HG02623 (cell line): ENCODE measurements around the gene IFT27.

ENCODE experiments used
- ATAC-seq: cut with Tn5 transposase; IDR thresholded peaks from one replicate; pipeline ENCODE4 v1.9.1; 2021; ENCODE audit warnings: moderate library complexity; ENCODE audit not compliant: unreplicated experiment

The IFT27 gene

DNA sequence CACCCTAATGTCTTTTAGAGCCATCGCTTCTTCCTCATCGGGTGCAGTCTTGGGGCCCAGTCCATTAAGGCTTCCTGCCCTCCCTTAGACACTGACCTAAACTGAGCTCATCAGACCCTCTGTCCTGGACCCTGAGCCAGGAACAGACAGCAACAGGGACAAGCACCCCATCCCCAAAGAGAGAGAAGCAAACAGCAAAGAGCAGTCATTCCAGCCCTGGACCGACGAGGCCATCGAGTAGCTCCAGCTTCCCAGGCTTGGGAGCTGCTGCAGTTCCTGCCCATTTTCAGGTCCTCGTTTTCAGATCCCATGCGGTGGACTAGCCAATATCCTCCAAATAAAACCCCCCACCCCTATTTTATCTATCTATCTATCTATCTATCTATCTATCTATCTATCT lies 46.6 kb downstream of the IFT27 start:
- no peak for ATAC-seq

DNA sequence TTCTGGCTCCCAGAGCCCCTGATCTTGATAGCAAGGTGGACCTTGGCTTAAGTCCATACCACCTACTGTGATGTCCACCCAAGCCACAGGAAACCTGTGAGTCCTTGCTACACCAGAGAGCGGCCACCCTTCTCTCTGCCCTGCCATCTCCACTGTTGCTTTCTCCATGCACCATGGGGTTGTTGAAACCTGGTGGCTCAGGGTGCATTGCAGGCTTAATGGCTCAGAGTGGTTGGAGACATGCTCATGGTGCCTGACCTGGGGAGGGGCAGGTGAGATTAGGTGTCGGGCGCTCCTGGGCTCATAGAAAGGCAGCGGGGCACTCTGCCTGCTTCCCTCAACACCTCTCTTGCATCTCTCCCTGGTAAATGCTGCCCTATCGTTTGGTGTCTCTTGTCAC lies 47.4 kb downstream of the IFT27 start:
- no peak for ATAC-seq

DNA sequence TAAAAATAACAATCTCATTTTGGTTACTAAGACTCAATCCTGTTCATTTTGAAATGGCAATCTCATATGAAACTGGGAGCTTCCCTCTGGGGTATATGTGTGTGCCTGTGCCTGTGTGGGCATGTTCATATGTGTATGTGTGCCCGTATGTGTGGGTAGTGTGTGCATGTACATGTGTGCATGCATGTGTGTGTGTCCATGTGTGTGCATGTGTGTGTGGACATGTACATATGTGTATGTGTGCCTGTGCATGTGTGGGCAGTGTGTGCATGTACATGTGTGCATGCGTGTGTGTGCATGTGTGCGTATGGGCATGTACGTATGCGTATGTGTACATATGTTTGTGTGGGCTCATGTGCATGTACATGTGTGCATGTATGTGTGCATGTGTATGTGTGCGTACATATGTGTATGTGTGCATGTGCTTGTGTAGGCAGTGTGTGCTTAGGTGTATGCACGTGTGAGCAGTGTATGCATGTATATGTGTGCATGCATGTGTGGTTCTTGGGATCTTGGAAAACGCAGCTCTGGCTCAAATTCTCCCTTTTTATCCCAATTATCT lies 47.9 kb downstream of the IFT27 start:
- ATAC-seq: no peak

DNA sequence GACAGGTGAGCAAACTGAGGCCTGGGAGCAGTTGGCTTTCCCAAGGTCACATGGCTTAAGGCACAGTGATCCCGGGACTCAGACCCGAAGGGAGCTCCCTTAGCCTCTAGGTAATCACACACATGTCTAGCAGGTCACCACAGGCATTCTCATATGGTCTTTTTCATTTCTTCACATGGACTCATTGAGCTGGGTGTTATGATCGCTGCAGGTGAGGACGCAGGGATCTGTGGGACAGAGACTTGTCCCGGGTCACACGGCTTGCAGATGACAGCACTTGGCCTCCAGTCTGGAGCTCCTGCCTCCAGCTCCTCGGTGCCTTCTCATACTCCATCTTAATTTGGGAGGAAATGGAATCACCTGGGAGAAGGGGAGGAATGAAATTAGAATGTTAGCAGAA lies 48.8 kb downstream of the IFT27 start:
- no peak for ATAC-seq

DNA sequence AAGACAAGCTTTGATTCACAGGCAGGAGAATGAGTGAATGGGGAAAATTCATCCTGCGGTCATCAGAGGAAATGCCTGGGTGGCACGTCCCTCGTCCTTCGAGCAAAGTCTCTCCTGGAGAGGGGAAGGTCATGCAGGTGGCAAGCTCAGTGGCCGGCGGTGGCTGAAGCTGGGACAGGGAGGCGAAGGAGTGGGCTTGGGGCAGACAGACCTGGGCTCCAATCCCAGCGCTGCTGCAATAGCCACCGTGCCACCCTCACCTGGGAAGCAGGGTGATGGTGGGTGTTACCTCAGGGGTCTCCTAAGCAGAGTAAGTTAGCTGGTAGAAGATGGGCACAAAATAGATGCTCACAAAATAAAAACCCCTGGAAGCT lies 49.9 kb downstream of the IFT27 start:
- no peak for ATAC-seq

DNA sequence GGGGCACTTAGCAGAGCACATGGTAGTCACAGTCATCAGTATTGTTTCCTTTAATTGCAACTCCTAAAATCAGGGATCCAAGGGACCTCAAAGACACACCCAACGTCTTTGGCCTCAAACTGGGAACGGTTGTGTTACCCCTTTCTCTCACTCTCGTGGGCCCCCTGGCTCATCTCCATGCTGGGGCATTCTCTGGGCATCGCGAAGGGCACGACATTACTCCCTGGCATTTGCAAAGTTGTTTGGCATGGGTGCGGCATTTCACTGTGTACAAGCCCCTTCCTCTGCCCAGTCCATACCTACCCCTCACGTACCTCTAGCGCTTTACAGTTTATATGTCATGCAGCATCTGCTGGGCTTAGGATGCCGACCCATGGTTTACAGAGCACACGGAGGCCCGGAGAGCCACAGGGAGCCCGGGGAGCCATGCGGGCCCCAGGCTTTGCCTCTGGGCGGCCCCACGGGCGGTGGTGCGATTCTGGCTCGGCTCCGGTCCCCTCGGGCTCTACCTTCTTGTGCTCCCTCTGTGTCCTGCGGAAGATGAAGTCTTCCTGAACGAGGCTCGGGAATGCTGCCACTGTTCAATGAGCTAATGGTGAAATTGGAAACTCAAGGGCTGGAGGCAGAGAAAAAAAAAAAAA lies 50.4 kb downstream of the IFT27 start:
- ATAC-seq: no peak

DNA sequence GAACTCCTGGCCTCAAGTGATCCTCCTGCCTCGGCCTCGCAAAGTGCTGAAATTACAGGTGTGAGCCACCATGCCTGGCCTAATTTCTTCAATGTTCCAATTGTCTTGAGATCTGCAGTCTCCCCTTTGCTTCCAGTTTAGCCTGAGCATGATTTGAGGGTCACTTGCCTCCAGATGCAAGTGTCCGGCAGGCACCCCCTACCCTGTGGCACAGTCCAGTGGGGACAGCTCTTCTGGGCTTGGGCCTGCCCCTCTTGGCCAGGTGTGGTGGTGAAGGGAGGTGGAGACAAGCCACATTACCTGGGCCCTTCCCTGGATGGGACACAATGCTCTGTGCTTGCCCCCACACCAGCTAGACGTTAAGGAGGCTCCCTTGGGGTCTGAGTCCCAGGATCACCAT lies 51.1 kb downstream of the IFT27 start:
- ATAC-seq: no peak

DNA sequence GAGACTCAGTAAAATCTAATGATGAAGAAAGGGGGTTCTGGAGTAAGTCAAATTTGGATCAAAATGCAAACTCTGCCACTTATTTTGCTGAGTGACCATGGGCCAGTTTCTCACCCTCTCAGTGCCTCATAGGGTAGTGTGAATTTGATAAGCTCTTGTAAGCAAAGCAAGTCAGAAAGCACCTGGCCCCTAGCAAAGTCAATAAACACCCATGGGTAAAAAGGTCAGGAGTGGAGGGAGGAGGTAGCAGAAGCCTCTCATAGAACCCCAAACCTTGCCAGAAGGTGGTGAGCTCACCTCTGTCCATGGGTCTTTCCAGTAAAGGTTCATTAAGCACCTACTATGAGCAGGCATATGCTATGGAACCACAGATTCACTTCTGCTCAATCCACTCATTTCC lies 53.9 kb downstream of the IFT27 start:
- no peak for ATAC-seq

DNA sequence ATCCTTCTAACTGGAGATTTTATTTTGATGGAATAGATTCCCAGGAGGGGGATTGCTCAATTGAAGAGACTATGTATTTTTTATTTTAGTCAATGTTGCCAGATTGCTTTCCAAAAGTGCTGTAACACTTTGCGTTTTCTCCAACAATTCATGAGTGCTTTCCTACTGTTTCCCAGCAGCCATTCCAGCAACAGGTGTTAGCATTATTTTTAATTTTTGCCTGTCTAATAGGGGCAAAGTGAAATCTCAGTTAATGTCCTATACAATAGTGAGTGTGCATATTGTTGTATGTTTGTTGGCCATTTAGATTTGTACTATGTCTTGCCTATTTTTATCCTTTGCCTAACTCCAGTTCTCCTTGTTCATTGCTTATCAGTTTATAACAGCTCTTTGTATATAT lies 60.3 kb downstream of the IFT27 start:
- ATAC-seq: no peak

DNA sequence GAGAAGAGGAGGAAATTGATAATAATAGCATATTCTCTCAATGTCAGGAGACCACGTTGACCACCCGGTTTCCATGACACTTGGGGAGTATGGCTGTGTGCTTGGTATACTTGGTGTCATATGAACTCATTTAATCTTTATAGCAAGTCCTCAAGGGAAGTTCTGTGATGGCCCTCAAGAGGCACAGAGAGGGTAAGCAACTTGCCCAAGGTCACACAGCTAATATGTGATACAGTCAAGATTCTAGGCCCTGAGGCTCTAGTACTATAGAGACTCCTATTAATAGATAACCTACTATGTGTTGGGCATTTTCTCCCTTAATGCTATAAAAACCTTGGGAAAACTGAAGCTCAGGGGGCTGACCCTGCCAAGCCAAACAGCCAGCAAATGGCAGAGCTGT lies 61.8 kb downstream of the IFT27 start:
- ATAC-seq: no peak

DNA sequence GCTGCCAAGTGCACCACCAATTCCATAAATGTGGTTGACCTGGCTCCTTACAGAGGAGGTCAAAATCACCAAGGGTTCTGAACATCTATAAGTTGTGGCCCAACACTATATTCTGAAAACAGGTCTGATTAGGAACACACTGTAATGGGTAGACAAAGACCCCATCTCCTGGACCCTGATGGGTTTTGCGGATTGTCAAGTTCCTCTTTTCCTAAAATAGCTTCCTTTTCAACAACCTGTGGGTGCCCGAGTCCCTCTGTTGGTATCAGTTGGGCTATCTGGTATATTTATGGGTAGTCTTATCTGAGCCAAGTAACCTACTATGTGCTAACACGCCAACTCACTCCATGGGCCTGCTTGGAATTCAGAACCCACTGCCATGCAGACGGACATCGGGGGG lies 62.5 kb downstream of the IFT27 start:
- no peak for ATAC-seq
